Measurements from ENCODE around the gene PORCN. TPM values are rescaled to one million over a fixed set of nuclear protein-coding genes. Genes with fewer than 3 reads are reported as not detected.

PORCN gene
- total and polyA plus RNA-seq, 2 donors (not counting 3 experiments of a cell fraction or from before 2014, with no cell fraction given) = 7.6 to 21.0 TPM

- H3K4me2 ChIP-seq (ENCODE audit: insufficient read depth, low read length) = no peak overlapping the region
- dilution Hi-C loops (cut with MboI; ENCODE audit: extremely low pct_ligation_motif_present, low sequenced_read_pairs) = no loop called here
- no TSS peak for BruUV-seq (replicated peaks)
- no peaks in the 10 kb centered on the region for H3K36me3 ChIP-seq (ENCODE audit: control insufficient read depth in 2 of 2, extremely low read depth in 1 of 2, insufficient read depth in 2 of 2, low read length in 2 of 2)
- H3K9ac ChIP-seq (replicated peaks; ENCODE audit: extremely low read depth, insufficient read depth, low read length) = no peak overlapping the region
- peaks cover 0 to 2% of the 10 kb centered on the region in 2 experiments for H3K27me3 ChIP-seq (ENCODE audit: control insufficient read depth in 2 of 2, insufficient read depth in 2 of 2, low read length in 2 of 2)
- H3K27ac ChIP-seq (ENCODE audit: insufficient read depth, low read depth, low read length) = no peak overlapping the region
- peaks cover 28% of the 10 kb centered on the region for H3K79me2 ChIP-seq (ENCODE audit: control insufficient read depth, insufficient read depth, low read length)
- ChIA-PET POLR2A (no interaction called here), CTCF (interaction anchor here (1.0 to 1.8 kb wide), 3 partner anchors 20 to 390 kb away, joined by 3 to 4 read pairs (median 4); no protein-coding TSS in a partner anchor)
- H4K20me1 ChIP-seq (replicated peaks; ENCODE audit: control insufficient read depth, extremely low read depth, insufficient read depth, low read length) = no peaks in the 10 kb centered on the region
- H2AFZ ChIP-seq (ENCODE audit: low read depth, low read length) = no peak overlapping the region
- H3K4me1 ChIP-seq (ENCODE audit: control insufficient read depth, extremely low read depth, insufficient read depth, low read length) = peaks cover 6% of the 10 kb centered on the region
- H3K9me3 ChIP-seq (replicated peaks; ENCODE audit: control insufficient read depth, insufficient read depth, low read length) = no peaks in the 10 kb centered on the region
- no peak overlapping the region for H3K4me3 ChIP-seq (replicated peaks in 1 of 3; ENCODE audit: insufficient read depth in 1 of 3, low read depth in 1 of 3, low read length in 3 of 3)
- H3K9me1 ChIP-seq (replicated peaks; ENCODE audit: control insufficient read depth, extremely low read depth, insufficient read depth, low read length) = no peaks in the 10 kb centered on the region
- intact Hi-C loops (cut with micrococcal nuclease) = no loop called here
- DNase-seq (ENCODE audit: low read depth, low spot score) (no peak), FAIRE-seq (no peak)
- TF ChIP-seq POLR2AphosphoS5 (IDR thresholded peaks at IDR 0.05; ENCODE audit: insufficient read depth, low read depth, low read length) = no peak
- no peak for TF ChIP-seq POLR2A (IDR thresholded peaks at IDR 0.05; ENCODE audit: low read depth, low read length)
- no peak for TF ChIP-seq JUN (IDR thresholded peaks at IDR 0.05; ENCODE audit: borderline replicate concordance, insufficient read depth, insufficient read length, low read depth)
- TF ChIP-seq MAX (IDR thresholded peaks at IDR 0.05; ENCODE audit: insufficient read depth, insufficient read length) = no peak
- no peak for TF ChIP-seq FOS (IDR thresholded peaks at IDR 0.05; ENCODE audit: borderline replicate concordance, insufficient read depth, low read length)
- TF ChIP-seq EZH2 (IDR thresholded peaks at IDR 0.05; ENCODE audit: borderline replicate concordance, low read depth, low read length, severe bottlenecking) = no peak
- TF ChIP-seq GATA2 (IDR thresholded peaks at IDR 0.05; ENCODE audit: insufficient read depth, insufficient read length, low read depth, low read length) = no peak
- TF ChIP-seq, protein P1, sequence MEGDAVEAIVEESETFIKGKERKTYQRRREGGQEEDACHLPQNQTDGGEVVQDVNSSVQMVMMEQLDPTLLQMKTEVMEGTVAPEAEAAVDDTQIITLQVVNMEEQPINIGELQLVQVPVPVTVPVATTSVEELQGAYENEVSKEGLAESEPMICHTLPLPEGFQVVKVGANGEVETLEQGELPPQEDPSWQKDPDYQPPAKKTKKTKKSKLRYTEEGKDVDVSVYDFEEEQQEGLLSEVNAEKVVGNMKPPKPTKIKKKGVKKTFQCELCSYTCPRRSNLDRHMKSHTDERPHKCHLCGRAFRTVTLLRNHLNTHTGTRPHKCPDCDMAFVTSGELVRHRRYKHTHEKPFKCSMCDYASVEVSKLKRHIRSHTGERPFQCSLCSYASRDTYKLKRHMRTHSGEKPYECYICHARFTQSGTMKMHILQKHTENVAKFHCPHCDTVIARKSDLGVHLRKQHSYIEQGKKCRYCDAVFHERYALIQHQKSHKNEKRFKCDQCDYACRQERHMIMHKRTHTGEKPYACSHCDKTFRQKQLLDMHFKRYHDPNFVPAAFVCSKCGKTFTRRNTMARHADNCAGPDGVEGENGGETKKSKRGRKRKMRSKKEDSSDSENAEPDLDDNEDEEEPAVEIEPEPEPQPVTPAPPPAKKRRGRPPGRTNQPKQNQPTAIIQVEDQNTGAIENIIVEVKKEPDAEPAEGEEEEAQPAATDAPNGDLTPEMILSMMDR (IDR thresholded peaks at IDR 0.05; ENCODE audit: extremely low read depth in 1 of 2, insufficient read depth in 1 of 2, low read depth in 1 of 2, low read length in 2 of 2) = no peak
- no peak for TF ChIP-seq MYC (IDR thresholded peaks at IDR 0.05; ENCODE audit: low read depth, low read length)
Observed at GRCh38 chrX:48473704-48473990, 35.1 kb upstream of the PORCN start.
